ENCODE data around the gene FAM151B. TPM values are rescaled to one million over a fixed set of nuclear protein-coding genes. Genes with fewer than 3 reads are reported as not detected.
"Not testable (repeated sequence)": the region's sequence is repeated elsewhere in the genome, so short reads cannot be mapped to it uniquely, and the experiment has no call there.

Gene FAM151B
- total RNA-seq, 1 donor from 2014 or later, result not detected

DNA sequence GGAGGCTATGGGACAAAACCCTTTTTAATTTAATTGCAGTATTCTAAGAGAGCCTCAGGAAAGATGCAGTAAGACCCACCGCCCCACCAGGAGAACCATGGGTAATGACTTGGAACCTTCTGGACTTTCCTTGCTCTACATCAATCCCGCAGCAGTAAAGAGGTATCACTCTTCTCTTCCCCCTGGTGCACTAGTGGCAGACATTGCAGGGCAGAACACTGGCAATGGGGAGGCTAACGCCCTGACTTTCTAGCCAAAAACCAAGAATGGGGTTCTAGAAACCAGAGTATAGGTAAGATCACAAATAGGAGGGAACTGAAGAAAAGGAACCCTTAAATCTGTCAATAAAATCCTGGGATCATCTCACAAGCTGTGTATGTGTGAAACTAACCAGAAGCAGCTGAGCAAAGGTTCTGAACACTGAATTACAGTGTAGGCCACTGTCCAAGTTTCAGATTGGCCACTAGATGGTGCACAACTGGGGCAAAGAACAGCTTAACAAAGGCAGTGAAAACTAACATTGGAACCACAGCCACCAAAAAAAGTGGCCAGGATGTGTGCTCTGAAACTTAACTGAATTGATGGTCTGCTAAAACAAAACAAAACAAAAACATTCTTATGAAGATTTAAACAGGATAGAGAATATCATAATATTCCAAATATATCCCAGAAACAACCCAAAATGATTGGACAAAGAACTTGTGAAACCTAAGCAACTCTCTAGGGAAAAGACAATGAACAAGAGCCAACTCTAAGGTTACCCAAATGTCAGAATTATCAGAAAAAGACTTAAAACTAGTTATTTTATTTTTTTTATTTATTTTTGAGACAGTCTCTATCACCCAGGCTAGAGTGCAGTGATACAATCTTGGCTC lies 6.6 kb upstream of the FAM151B start:
- Mint-ChIP-seq H3K9me3 (no peaks in the 10 kb centered on the region), H3K27ac (no peak overlapping the region), H3K27me3 (ENCODE audit: insufficient read depth) (peaks cover 2% of the 10 kb centered on the region), H3K4me1 (ENCODE audit: low read depth) (peaks cover 6% of the 10 kb centered on the region), H3K36me3 (ENCODE audit: low read depth) (no peaks in the 10 kb centered on the region), H3K4me3 (no peak overlapping the region)
- DNase-seq (ENCODE audit: low spot score), result peak; percentile 11
- intact Hi-C loops (cut with micrococcal nuclease), result loop anchor here (1.0 to 5.0 kb wide), 5 partner anchors 74 to 821 kb away; partner anchors contain the start of genes ZCCHC9 and ZFYVE16

DNA sequence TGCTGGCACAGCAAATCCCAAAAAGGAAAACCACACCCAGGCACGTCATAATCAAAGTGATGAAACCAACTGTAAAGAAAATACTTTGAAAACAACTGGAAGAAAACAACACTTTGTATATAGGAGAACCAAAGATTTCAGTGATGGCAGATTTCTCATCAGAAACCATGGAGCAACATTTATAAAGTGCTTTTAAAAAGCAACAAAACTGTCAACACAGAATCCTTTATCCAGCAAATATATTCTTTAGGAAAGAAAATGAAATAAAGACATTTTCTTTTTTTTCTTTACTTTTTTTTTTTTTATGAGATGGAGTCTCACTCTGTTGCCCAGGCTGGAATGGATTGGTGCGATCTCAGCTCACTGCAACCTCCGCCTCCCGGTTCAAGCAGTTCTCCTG lies 5.3 kb upstream of the FAM151B start:
- H3K9me3 Mint-ChIP-seq, result no peaks in the 10 kb centered on the region
- no peak overlapping the region for H3K4me3 Mint-ChIP-seq
- no peak overlapping the region for H3K27ac Mint-ChIP-seq
- peaks cover 1% of the 10 kb centered on the region for H3K36me3 Mint-ChIP-seq (ENCODE audit: low read depth)
- H3K27me3 Mint-ChIP-seq (ENCODE audit: insufficient read depth), result peaks cover 11% of the 10 kb centered on the region
- DNase-seq (ENCODE audit: low spot score), result no peak
- intact Hi-C loops (cut with micrococcal nuclease), result loop anchor here (5.0 kb wide), 2 partner anchors 75 to 820 kb away; partner anchors contain the start of genes ZCCHC9 and ZFYVE16
- peaks cover 15% of the 10 kb centered on the region for H3K4me1 Mint-ChIP-seq (ENCODE audit: low read depth)

DNA sequence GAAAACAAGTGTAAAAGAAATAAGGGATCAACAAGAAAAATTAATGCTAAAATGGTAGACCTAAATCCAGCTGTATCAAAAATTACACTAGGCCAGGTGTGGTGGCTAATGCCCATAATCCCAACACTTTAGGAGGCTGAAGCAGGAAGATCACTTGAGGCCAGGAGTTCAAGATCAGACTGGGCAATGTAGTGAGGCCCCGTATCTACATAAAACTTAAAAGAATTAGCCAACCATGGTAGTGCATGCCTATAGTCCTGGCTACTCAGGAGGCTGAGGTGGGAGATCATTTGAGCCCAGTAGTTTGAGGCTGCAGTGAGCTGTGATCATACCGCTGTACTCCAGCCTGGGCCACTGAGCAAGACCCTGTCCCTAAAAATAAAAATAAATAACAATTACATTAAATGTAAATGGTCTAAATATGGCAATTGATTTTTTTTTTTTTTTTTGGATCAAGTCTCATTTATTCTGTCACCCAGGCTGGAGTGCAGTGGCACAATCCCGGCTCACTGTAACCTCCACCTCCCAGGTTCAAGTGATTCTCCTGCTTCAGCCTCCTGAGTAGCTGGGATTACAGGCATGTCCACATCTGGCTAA lies 4.2 kb upstream of the FAM151B start:
- Mint-ChIP-seq H3K27me3 (ENCODE audit: insufficient read depth) (peaks cover 17% of the 10 kb centered on the region), H3K4me1 (ENCODE audit: low read depth) (peaks cover 22% of the 10 kb centered on the region), H3K4me3 (no peak overlapping the region), H3K9me3 (no peaks in the 10 kb centered on the region), H3K27ac (no peak overlapping the region), H3K36me3 (ENCODE audit: low read depth) (peaks cover 1% of the 10 kb centered on the region)
- intact Hi-C loops (cut with micrococcal nuclease), result loop anchor here (5.0 kb wide), 2 partner anchors 76 to 819 kb away; partner anchors contain the start of genes ZCCHC9 and ZFYVE16
- no peak for DNase-seq (ENCODE audit: low spot score)

DNA sequence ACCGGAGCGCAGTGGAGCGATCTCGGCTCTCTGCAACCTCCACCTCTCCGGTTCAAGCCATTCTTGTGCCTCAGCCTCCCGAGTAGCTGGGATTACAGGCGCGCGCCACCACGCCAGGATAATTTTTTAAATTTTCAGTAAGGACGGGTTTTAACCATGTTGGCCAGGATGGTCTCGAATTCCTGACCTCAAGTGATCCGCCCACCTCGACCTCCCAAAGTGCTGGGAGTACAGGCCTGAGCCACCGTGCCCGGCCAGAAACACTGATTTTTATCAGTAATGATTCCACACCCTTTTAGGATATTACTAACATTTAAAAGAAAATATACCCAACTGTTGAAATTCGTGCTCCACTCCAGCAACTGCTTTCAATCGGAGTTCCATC lies 464 bp upstream of the FAM151B start:
- Mint-ChIP-seq H3K27me3 (ENCODE audit: insufficient read depth) (peaks cover 24% of the 10 kb centered on the region), H3K27ac (no peak overlapping the region)

DNA sequence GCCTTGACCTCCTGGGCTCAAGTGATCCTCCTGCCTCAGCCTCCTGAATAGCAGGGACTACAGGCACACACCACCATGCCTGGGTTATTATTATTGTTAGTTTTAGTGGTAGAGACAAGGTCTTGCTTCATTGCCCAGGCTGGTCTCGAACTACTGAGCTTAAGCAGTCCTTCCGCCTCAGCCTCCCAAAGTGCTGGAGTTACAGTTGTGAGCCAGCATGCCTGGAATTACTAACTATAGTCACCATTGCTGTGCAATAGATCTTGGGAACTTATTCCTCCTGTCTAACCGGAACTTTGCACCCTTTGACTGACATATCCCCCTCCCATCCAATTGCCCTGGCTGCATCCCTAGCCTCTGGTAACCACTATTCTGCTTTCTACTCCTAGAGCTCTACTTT lies 3.4 kb downstream of the FAM151B start:
- Mint-ChIP-seq H3K4me3 (no peak overlapping the region), H3K9me3 (no peaks in the 10 kb centered on the region), H3K36me3 (ENCODE audit: low read depth) (peaks cover 1% of the 10 kb centered on the region), H3K4me1 (ENCODE audit: low read depth) (peaks cover 16% of the 10 kb centered on the region), H3K27me3 (ENCODE audit: insufficient read depth) (peaks cover 26% of the 10 kb centered on the region), H3K27ac (no peak overlapping the region)
- intact Hi-C loops (cut with micrococcal nuclease), result no loop called here
- DNase-seq (ENCODE audit: low spot score), result no peak

More for the DNA sequence above, 464 bp upstream of the FAM151B start:
- DNase-seq (ENCODE audit: low spot score), result no peak
- H3K9me3 Mint-ChIP-seq, result no peaks in the 10 kb centered on the region
- intact Hi-C loops (cut with micrococcal nuclease), result loop anchor here (5.0 kb wide), 1 partner anchor 170 kb away; no protein-coding TSS in a partner anchor
- peaks cover 16% of the 10 kb centered on the region for H3K4me1 Mint-ChIP-seq (ENCODE audit: low read depth)
- peaks cover 1% of the 10 kb centered on the region for H3K36me3 Mint-ChIP-seq (ENCODE audit: low read depth)
- peak overlapping the region; percentile 72 for H3K4me3 Mint-ChIP-seq

DNA sequence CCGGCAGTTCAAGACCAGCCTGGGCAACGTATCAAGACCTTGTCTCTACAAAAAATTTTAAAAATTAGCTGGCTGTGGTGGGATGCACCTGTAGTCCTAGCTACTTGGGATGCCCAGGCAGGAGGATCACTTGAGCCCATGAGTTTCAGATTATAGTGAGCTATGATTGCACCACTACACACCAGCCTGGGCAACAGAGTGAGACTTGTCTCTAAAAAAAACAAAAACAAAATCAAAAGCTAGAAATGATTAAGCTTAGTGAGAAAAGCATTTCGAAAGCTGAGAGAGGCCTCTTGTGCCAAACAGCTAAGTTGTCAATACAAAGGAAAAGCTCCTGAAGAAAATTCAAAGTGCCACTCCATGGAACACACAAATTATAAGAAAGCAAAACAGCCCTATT lies 4.8 kb downstream of the FAM151B start:
- no peak overlapping the region for H3K27ac Mint-ChIP-seq
- peaks cover 6% of the 10 kb centered on the region for H3K4me1 Mint-ChIP-seq (ENCODE audit: low read depth)
- no peaks in the 10 kb centered on the region for H3K9me3 Mint-ChIP-seq
- no peak for DNase-seq (ENCODE audit: low spot score)
- intact Hi-C loops (cut with micrococcal nuclease), result no loop called here
- H3K4me3 Mint-ChIP-seq, result no peak overlapping the region
- H3K27me3 Mint-ChIP-seq (ENCODE audit: insufficient read depth), result peaks cover 20% of the 10 kb centered on the region
- H3K36me3 Mint-ChIP-seq (ENCODE audit: low read depth), result no peaks in the 10 kb centered on the region

DNA sequence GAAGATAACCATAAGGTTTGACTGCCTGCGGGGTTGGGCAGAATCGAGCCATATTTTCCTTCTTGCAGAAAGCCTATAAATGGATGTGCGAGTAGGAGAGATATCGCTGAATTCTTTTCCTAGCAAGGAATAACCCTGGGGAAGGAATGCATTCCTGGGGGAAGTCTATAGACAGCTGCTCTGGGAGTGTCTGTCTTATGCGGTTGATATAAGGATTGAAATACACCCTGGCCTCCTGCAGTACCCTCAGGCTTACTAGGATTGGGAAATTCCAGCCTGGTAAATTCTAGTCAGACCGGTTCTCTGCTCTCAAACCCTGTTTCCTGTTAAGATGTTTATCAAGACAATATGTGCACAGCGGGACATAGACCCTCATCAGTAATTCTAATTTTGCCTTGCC lies 5.5 kb downstream of the FAM151B start:
- H3K4me1 Mint-ChIP-seq (ENCODE audit: low read depth); DNase-seq (ENCODE audit: low spot score); H3K9me3 Mint-ChIP-seq; H3K27ac Mint-ChIP-seq; H3K36me3 Mint-ChIP-seq (ENCODE audit: low read depth); intact Hi-C loops (cut with micrococcal nuclease); H3K4me3 Mint-ChIP-seq: not testable (repeated sequence)
- peaks cover 16% of the 10 kb centered on the region for H3K27me3 Mint-ChIP-seq (ENCODE audit: insufficient read depth)

DNA sequence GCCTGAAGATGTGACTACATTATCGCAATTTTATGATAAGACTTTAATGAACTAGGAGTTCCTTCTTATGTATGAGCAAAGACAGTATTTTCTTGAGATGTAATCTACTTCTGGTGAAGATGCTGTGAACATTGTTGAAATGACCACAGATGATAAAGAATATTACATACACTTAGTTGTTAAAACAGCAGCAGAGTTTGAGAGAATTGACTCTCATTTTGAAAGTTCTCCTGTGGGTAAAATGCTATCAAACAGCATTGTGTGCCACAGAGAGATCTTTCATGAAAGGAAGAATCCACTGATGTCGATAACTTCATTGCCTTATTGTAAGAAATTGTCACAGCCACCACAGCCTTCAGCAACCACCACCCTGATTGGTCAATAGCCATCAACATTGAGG lies 8.0 kb downstream of the FAM151B start:
- no peak overlapping the region for H3K27ac Mint-ChIP-seq
- no peak for DNase-seq (ENCODE audit: low spot score)
- H3K4me1 Mint-ChIP-seq (ENCODE audit: low read depth), result no peaks in the 10 kb centered on the region
- H3K4me3 Mint-ChIP-seq, result no peak overlapping the region
- H3K9me3 Mint-ChIP-seq, result no peaks in the 10 kb centered on the region
- intact Hi-C loops (cut with micrococcal nuclease), result no loop called here
- no peaks in the 10 kb centered on the region for H3K36me3 Mint-ChIP-seq (ENCODE audit: low read depth)
- peaks cover 8% of the 10 kb centered on the region for H3K27me3 Mint-ChIP-seq (ENCODE audit: insufficient read depth)

DNA sequence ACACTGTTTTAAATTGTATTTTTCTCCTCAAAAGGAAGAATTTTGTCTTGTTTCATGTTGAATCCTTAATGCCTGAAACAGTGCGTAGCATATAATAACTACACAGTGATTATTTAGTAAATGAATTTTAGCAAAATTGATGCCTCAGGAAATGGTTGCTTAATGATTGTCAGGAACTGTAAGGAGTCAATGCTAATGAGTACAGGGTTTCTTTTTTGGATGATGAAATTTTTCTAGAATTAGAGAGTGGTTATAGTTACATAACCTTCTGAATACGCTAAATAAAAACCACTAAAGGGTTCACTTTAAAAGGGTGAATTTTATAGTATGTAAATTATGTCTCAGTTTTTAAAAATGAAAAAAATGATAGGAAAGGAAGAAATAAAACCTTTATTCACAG lies 14.9 kb downstream of the FAM151B start:
- Mint-ChIP-seq H3K4me3 (no peak overlapping the region), H3K9me3 (no peaks in the 10 kb centered on the region), H3K27ac (no peak overlapping the region), H3K4me1 (ENCODE audit: low read depth) (no peaks in the 10 kb centered on the region), H3K36me3 (ENCODE audit: low read depth) (no peaks in the 10 kb centered on the region), H3K27me3 (ENCODE audit: insufficient read depth) (peaks cover 8% of the 10 kb centered on the region)
- no peak for DNase-seq (ENCODE audit: low spot score)
- intact Hi-C loops (cut with micrococcal nuclease), result no loop called here

DNA sequence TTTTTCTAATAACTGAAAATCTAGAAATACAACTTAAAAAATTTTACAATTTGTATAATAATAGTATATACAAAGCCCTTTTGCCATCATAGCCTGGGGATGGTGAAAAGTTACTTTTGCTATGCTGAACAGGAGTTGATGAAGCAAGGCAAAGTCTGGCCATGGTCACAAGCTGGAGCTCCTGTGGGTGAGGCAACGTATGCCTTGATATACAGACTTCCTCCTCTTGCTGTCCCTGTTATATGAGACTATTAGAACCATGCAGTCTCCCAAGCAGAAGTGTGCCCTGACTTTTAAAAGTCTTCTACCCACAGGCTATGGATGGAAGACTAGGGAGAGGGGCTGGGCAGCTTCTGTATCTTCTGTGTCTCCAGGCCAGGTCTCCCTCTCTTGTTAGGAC lies 15.7 kb downstream of the FAM151B start:
- no peak for DNase-seq (ENCODE audit: low spot score)
- no peak overlapping the region for H3K27ac Mint-ChIP-seq
- peaks cover 8% of the 10 kb centered on the region for H3K27me3 Mint-ChIP-seq (ENCODE audit: insufficient read depth)
- H3K36me3 Mint-ChIP-seq (ENCODE audit: low read depth), result no peaks in the 10 kb centered on the region
- no peaks in the 10 kb centered on the region for H3K4me1 Mint-ChIP-seq (ENCODE audit: low read depth)
- intact Hi-C loops (cut with micrococcal nuclease), result no loop called here
- no peak overlapping the region for H3K4me3 Mint-ChIP-seq
- no peaks in the 10 kb centered on the region for H3K9me3 Mint-ChIP-seq

DNA sequence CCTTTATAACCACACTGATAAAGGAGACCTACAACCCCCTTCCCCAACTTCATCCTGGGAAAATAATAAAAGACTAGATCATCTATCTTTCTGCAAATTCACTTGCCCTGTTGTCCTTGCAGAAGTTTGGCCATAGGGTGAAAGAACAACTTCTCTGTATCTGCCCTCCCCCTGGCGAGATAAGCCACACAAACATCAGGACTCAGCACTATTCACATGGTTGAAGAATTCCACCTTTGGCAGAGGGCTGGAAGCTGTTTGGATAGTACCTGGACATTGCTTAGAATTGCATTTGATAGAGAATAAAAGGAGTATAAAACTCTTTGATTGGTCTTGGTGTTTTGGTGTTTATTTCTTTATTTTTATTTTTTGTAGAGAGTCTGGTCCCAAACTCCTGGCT lies 16.9 kb downstream of the FAM151B start:
- no peak overlapping the region for H3K4me3 Mint-ChIP-seq
- DNase-seq (ENCODE audit: low spot score), result no peak
- H3K9me3 Mint-ChIP-seq, result no peaks in the 10 kb centered on the region
- peaks cover 7% of the 10 kb centered on the region for H3K27me3 Mint-ChIP-seq (ENCODE audit: insufficient read depth)
- no peaks in the 10 kb centered on the region for H3K4me1 Mint-ChIP-seq (ENCODE audit: low read depth)
- intact Hi-C loops (cut with micrococcal nuclease), result no loop called here
- no peak overlapping the region for H3K27ac Mint-ChIP-seq
- no peaks in the 10 kb centered on the region for H3K36me3 Mint-ChIP-seq (ENCODE audit: low read depth)

DNA sequence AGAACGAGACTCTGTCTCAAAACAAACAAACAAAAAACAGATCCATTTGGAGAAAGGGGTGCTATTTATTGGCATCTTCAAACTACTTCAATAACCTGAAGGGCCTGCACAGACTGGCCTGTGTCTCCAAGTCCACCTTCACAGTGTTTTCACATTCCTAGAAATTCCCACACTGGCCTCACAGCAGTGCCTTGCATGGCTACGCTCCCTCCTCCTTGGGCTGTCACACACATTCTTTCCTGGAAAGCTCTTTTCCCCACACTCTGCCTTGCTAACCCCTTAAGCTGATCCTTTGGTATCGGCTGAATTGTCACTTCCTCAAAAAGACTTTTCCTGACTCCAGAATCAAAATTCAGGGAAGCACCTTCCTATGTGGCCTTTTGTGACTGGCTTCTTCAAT lies 19.8 kb downstream of the FAM151B start:
- no peak for DNase-seq (ENCODE audit: low spot score)
- no peak overlapping the region for H3K4me3 Mint-ChIP-seq
- no peak overlapping the region for H3K27ac Mint-ChIP-seq
- H3K27me3 Mint-ChIP-seq (ENCODE audit: insufficient read depth), result peaks cover 8% of the 10 kb centered on the region
- no peaks in the 10 kb centered on the region for H3K36me3 Mint-ChIP-seq (ENCODE audit: low read depth)
- no peaks in the 10 kb centered on the region for H3K9me3 Mint-ChIP-seq
- intact Hi-C loops (cut with micrococcal nuclease), result no loop called here
- H3K4me1 Mint-ChIP-seq (ENCODE audit: low read depth), result no peaks in the 10 kb centered on the region

DNA sequence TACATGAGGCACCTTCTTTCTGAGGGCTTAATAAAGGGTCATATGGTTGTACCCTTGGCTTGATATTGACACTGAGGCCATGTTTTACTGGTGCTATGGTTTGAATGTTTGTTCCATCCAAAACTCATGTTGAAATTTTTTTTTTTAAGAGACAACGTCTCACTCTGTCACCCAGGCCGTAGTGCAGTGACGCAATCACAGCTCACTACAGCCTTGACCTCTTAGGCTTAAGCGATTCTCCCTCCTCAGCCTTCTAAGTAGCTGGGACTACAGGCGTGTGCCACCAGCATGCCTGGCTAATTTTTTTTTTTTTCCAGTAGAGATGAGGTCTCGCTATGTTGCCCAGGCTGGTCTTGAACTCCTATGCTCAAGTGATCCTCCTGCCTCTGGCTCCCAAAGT lies 20.9 kb downstream of the FAM151B start:
- H3K4me3 Mint-ChIP-seq, result no peak overlapping the region
- H3K27ac Mint-ChIP-seq, result no peak overlapping the region
- no peak for DNase-seq (ENCODE audit: low spot score)
- intact Hi-C loops (cut with micrococcal nuclease), result no loop called here
- no peaks in the 10 kb centered on the region for H3K4me1 Mint-ChIP-seq (ENCODE audit: low read depth)
- peaks cover 5% of the 10 kb centered on the region for H3K27me3 Mint-ChIP-seq (ENCODE audit: insufficient read depth)
- no peaks in the 10 kb centered on the region for H3K9me3 Mint-ChIP-seq
- no peaks in the 10 kb centered on the region for H3K36me3 Mint-ChIP-seq (ENCODE audit: low read depth)
